ENCODE data around the gene UBE2F. TPM values are rescaled to one million over a fixed set of nuclear protein-coding genes. Genes with fewer than 3 reads are reported as not detected.
A peak's percentile ranks its signal among the peaks of the same experiment; 100 is the strongest.

Gene UBE2F
- total RNA-seq, 2 donors from 2014 or later = 58.3 to 59.2 TPM

DNA sequence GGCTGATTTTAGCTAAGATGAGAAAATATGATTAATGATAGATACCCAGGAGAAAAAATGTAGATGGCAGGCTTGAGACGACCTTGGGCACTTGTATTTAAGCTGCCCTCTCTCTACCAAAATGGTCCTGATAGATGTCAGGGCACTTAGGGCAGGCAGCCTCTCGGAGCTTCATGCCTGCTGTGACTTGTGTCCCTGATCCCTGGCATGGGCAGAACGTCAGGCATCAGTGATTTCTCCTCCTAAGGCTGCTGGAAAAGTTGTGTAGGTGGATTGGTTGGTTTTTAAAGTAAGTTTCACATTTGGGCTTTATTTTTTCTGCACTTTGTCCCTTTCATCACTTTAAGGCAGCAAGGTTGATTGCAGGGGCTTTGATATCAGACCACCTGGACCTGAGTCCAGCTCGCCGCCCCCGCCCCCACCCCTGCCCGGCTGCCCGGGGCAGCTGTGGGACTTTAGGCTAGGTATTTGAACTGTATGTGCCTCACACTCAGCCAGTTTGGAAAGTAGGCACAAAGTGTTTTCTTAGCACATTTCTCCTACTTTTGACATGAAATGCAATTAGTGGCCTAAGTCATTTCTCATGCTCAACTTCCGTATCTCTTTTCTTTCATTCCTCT is 59.0 kb downstream of the UBE2F start:
- H3K27ac Mint-ChIP-seq = no peak overlapping the region
- H3K27me3 Mint-ChIP-seq (ENCODE audit: insufficient read depth) = no peaks in the 10 kb centered on the region
- no peaks in the 10 kb centered on the region for H3K4me1 ChIP-seq (ENCODE audit: control insufficient read depth, insufficient read depth, low read length)
- H3K4me3 Mint-ChIP-seq = no peak overlapping the region
- no peak for TF ChIP-seq CTCF (conservative IDR thresholded peaks at IDR 0.05)
- H3K36me3 ChIP-seq (ENCODE audit: control insufficient read depth, insufficient read depth, low read length) = peaks cover 28% of the 10 kb centered on the region
- no peak overlapping the region for H3K4me3 ChIP-seq (ENCODE audit: low read length)
- H3K9me3 ChIP-seq (ENCODE audit: control insufficient read depth, low read length) = no peaks in the 10 kb centered on the region
- no peaks in the 10 kb centered on the region for H3K27me3 ChIP-seq (ENCODE audit: control insufficient read depth, insufficient read depth, low read length, poor library complexity, severe bottlenecking)
- H3K9ac ChIP-seq (ENCODE audit: extremely low read depth, low read length, poor library complexity, severe bottlenecking) = no peak overlapping the region
- H3K27ac ChIP-seq (ENCODE audit: low read depth, low read length) = no peak overlapping the region
- H3K36me3 Mint-ChIP-seq (ENCODE audit: low read depth) = peaks cover 30% of the 10 kb centered on the region
- DNase-seq = no peak
- H3K4me1 Mint-ChIP-seq = peaks cover 5% of the 10 kb centered on the region
- WGBS, 2 experiments (ENCODE audit: insufficient coverage in 1 of 2, insufficient read length in 1 of 2) = 85 to 91% methylated on average over 2 to 9 of the region's 9 CpGs
- no peaks in the 10 kb centered on the region for H3K9me3 Mint-ChIP-seq

- 87 to 96% methylated on average over 3 to 4 of the region's 4 CpGs for whole genome bisulfite sequencing, 2 experiments (ENCODE audit: insufficient coverage in 1 of 2, insufficient read length in 1 of 2)
- no peak overlapping the region for H3K4me3 ChIP-seq (ENCODE audit: low read length)
- Mint-ChIP-seq H3K27me3 (ENCODE audit: insufficient read depth) (no peaks in the 10 kb centered on the region), H3K4me3 (no peak overlapping the region), H3K4me1 (peaks cover 5% of the 10 kb centered on the region), H3K36me3 (ENCODE audit: low read depth) (peaks cover 35% of the 10 kb centered on the region), H3K9me3 (no peaks in the 10 kb centered on the region), H3K27ac (no peak overlapping the region)
- no peak overlapping the region for H3K27ac ChIP-seq (ENCODE audit: low read depth, low read length)
- no peak overlapping the region for H3K9ac ChIP-seq (ENCODE audit: extremely low read depth, low read length, poor library complexity, severe bottlenecking)
- no peaks in the 10 kb centered on the region for H3K4me1 ChIP-seq (ENCODE audit: control insufficient read depth, insufficient read depth, low read length)
- no peaks in the 10 kb centered on the region for H3K9me3 ChIP-seq (ENCODE audit: control insufficient read depth, low read length)
- no peaks in the 10 kb centered on the region for H3K27me3 ChIP-seq (ENCODE audit: control insufficient read depth, insufficient read depth, low read length, poor library complexity, severe bottlenecking)
- no peak for DNase-seq
- H3K36me3 ChIP-seq (ENCODE audit: control insufficient read depth, insufficient read depth, low read length) = peaks cover 31% of the 10 kb centered on the region
- no peak for TF ChIP-seq CTCF (conservative IDR thresholded peaks at IDR 0.05)
These were observed 60.2 kb downstream of the UBE2F start for GRCh38 chr2:238027058-238027457.

GRCh38 chr2:238027591-238028415 is 61.0 kb downstream of the UBE2F start:
- H3K27ac ChIP-seq (ENCODE audit: low read depth, low read length) = no peak overlapping the region
- Mint-ChIP-seq H3K4me3 (no peak overlapping the region), H3K9me3 (no peaks in the 10 kb centered on the region), H3K36me3 (ENCODE audit: low read depth) (peaks cover 35% of the 10 kb centered on the region), H3K27ac (no peak overlapping the region), H3K4me1 (peaks cover 5% of the 10 kb centered on the region), H3K27me3 (ENCODE audit: insufficient read depth) (no peaks in the 10 kb centered on the region)
- 91% methylated on average over 8 to 9 of the region's 9 CpGs for WGBS, 2 experiments (ENCODE audit: insufficient coverage in 1 of 2, insufficient read length in 1 of 2)
- peaks cover 35% of the 10 kb centered on the region for H3K36me3 ChIP-seq (ENCODE audit: control insufficient read depth, insufficient read depth, low read length)
- no peaks in the 10 kb centered on the region for H3K4me1 ChIP-seq (ENCODE audit: control insufficient read depth, insufficient read depth, low read length)
- no peak for TF ChIP-seq CTCF (conservative IDR thresholded peaks at IDR 0.05)
- H3K9ac ChIP-seq (ENCODE audit: extremely low read depth, low read length, poor library complexity, severe bottlenecking) = no peak overlapping the region
- DNase-seq = peak; percentile 61
- no peaks in the 10 kb centered on the region for H3K9me3 ChIP-seq (ENCODE audit: control insufficient read depth, low read length)
- H3K27me3 ChIP-seq (ENCODE audit: control insufficient read depth, insufficient read depth, low read length, poor library complexity, severe bottlenecking) = no peaks in the 10 kb centered on the region
- no peak overlapping the region for H3K4me3 ChIP-seq (ENCODE audit: low read length)
